GM12872 (cell line): ENCODE measurements around the gene S100A12.

Experiments used
- CTCF ChIP-seq: IDR thresholded peaks from 3 replicates; pipeline ENCODE4 v1.5.1; 2011; ENCODE audit warnings: low read depth, mild to moderate bottlenecking, low read length, moderate library complexity; ENCODE audit not compliant: insufficient read depth

S100A12 gene

GRCh38 chr1:153397051-153397923 lies 21.9 kb upstream of the S100A12 start:
- TF ChIP-seq CTCF, result no peak

GRCh38 chr1:153396461-153396860 lies 21.0 kb upstream of the S100A12 start:
- no peak for TF ChIP-seq CTCF

- no peak for TF ChIP-seq CTCF
Observed at GRCh38 chr1:153395776-153396175, 20.4 kb upstream of the S100A12 start.

- no peak for TF ChIP-seq CTCF
Observed at GRCh38 chr1:153395136-153395685, 19.8 kb upstream of the S100A12 start.

- TF ChIP-seq CTCF, result no peak
Observed at GRCh38 chr1:153394391-153394790, 19.0 kb upstream of the S100A12 start.

GRCh38 chr1:153393926-153394325 lies 18.5 kb upstream of the S100A12 start:
- TF ChIP-seq CTCF, result 0 out of 3 replicates have a peak, but pooled peaks have one; percentile 14

- TF ChIP-seq CTCF, result no peak
Observed at GRCh38 chr1:153392822-153393221, 17.4 kb upstream of the S100A12 start.
